Suppressor macrophage treated with lipopolysaccharide for 4 hours (primary cell): ENCODE data around the gene MMRN2.

ENCODE experiments used
- DNase-seq: peaks from one replicate; pipeline ENCODE4 v3.0.0-alpha.2; 2020

The MMRN2 gene

GRCh38 chr10:86968994-86969355, 11.6 kb upstream of the MMRN2 start:
- no peak for DNase-seq

GRCh38 chr10:86968271-86968993, 11.0 kb upstream of the MMRN2 start, which contains the start of gene ADIRF:
Gene ADIRF, plus strand, starts transcription at chr10:86968482. Its CDS starts 63 bp downstream, at chr10:86968545.
- DNase-seq: no peak

- no peak for DNase-seq
Observed at GRCh38 chr10:86967481-86967941, 10.1 kb upstream of the MMRN2 start.

- no peak for DNase-seq
Observed at GRCh38 chr10:86965986-86966654, 8.7 kb upstream of the MMRN2 start.

GRCh38 chr10:86964847-86965190, 7.4 kb upstream of the MMRN2 start:
- DNase-seq: no peak

GRCh38 chr10:86964061-86964846, 6.8 kb upstream of the MMRN2 start:
- DNase-seq: no peak

- no peak for DNase-seq
Observed at GRCh38 chr10:86963341-86963919, 6.0 kb upstream of the MMRN2 start.

GRCh38 chr10:86962981-86963310, 5.5 kb upstream of the MMRN2 start:
- DNase-seq: no peak

GRCh38 chr10:86962136-86962980, 4.9 kb upstream of the MMRN2 start:
- no peak for DNase-seq

GRCh38 chr10:86961481-86962091, 4.2 kb upstream of the MMRN2 start:
- no peak for DNase-seq

- no peak for DNase-seq
Observed at GRCh38 chr10:86960863-86961434, 3.5 kb upstream of the MMRN2 start.

GRCh38 chr10:86960003-86960862, 2.8 kb upstream of the MMRN2 start:
- peak; percentile 64 for DNase-seq

GRCh38 chr10:86959737-86960002, 2.3 kb upstream of the MMRN2 start:
- DNase-seq: no peak

- DNase-seq: no peak
Observed at GRCh38 chr10:86958901-86959736, 1.7 kb upstream of the MMRN2 start.

GRCh38 chr10:86958116-86958900, 893 bp upstream of the MMRN2 start, which contains the start of gene SNCG:
Gene SNCG, plus strand, starts transcription at chr10:86958599. Its CDS starts 99 bp downstream, at chr10:86958698.
- no peak for DNase-seq

GRCh38 chr10:86956848-86957448, 467 bp downstream of the MMRN2 start:
- no peak for DNase-seq

- no peak for DNase-seq
Observed at GRCh38 chr10:86956195-86956847, 1.1 kb downstream of the MMRN2 start.
